Fibroblast of lung (primary cell): ENCODE results near the gene GAK. TPM values are rescaled to one million over a fixed set of nuclear protein-coding genes. Genes with fewer than 3 reads are reported as not detected.

ENCODE experiments used
- DNase-seq, 2 donors: peaks; one replicate each; pipeline versions ENCODE4 v3.0.0 to v3.0.0-alpha.2; 2010; ENCODE audit warnings: low read depth in 2 of 2
- H2AFZ ChIP-seq: 2 replicates; pipeline ENCODE4 v1.5.1; 2012; ENCODE audit warnings: low read length, control low read depth, inconsistent platforms
- H3K27ac ChIP-seq: 2 replicates; pipeline ENCODE4 v1.5.1; 2011; ENCODE audit warnings: low read length, control low read depth; ENCODE audit not compliant: insufficient read depth
- H3K27me3 ChIP-seq: 2 replicates; pipeline ENCODE4 v1.5.1; 2011; ENCODE audit warnings: mild to moderate bottlenecking, low read length; ENCODE audit not compliant: control insufficient read depth, insufficient read depth
- H3K36me3 ChIP-seq: 2 replicates; pipeline ENCODE4 v1.5.1; 2011; ENCODE audit warnings: low read length; ENCODE audit not compliant: control insufficient read depth, insufficient read depth
- H3K4me1 ChIP-seq: 2 replicates; pipeline ENCODE4 v1.5.1; 2011; ENCODE audit warnings: low read length; ENCODE audit not compliant: control insufficient read depth, insufficient read depth; ENCODE audit errors: extremely low read depth
- H3K4me2 ChIP-seq: 2 replicates; pipeline ENCODE4 v1.5.1; 2011; ENCODE audit warnings: low read length, control low read depth; ENCODE audit not compliant: insufficient read depth; ENCODE audit errors: extremely low read depth
- H3K4me3 ChIP-seq, 4 experiments: fragments of 200-600 bp in 1 of 4; sonication (generic) in 1 of 4; replicated peaks in 1 of 4; 2 replicates each; pipeline ENCODE4 v1.5.1; 2011 to 2016; ENCODE audit warnings: low read length in 4 of 4, low read depth in 3 of 4, mild to moderate bottlenecking in 3 of 4, control low read depth in 2 of 4, inconsistent platforms in 1 of 4, mixed read lengths in 1 of 4; ENCODE audit not compliant: insufficient read depth in 1 of 4; ENCODE audit errors: control extremely low read depth in 1 of 4
- H3K79me2 ChIP-seq: 2 replicates; pipeline ENCODE4 v1.5.1; 2012; ENCODE audit warnings: mild to moderate bottlenecking, low read length, inconsistent platforms; ENCODE audit not compliant: control insufficient read depth, insufficient read depth
- H3K9ac ChIP-seq: 2 replicates; pipeline ENCODE4 v1.5.1; 2011; ENCODE audit warnings: mild to moderate bottlenecking, low read length, control low read depth; ENCODE audit not compliant: insufficient read depth
- H3K9me3 ChIP-seq: 2 replicates; pipeline ENCODE4 v1.5.1; 2012; ENCODE audit warnings: low read depth, low read length; ENCODE audit not compliant: control insufficient read depth, insufficient read depth
- H4K20me1 ChIP-seq: 2 replicates; pipeline ENCODE4 v1.5.1; 2011; ENCODE audit warnings: low read length; ENCODE audit not compliant: control insufficient read depth, insufficient read depth; ENCODE audit errors: extremely low read depth
- CTCF ChIP-seq, 2 donors: IDR thresholded peaks in 1 of 2; conservative IDR thresholded peaks in 1 of 2; 1 replicate in 1 of 2; 2 replicates in 1 of 2; pipeline ENCODE4 v1.5.1; 2011 to 2012; ENCODE audit warnings: low read length in 2 of 2, control low read depth in 1 of 2, inconsistent platforms in 1 of 2, low read depth in 1 of 2, mild to moderate bottlenecking in 1 of 2
- EZH2 ChIP-seq: IDR thresholded peaks from 2 replicates; pipeline ENCODE4 v1.5.1; 2012; ENCODE audit warnings: low read length, control low read depth, mild to moderate bottlenecking; ENCODE audit errors: missing control alignments
- polyA plus RNA-seq, 2 donors: library from polyadenylated mRNA; depleted of rRNA in 1 of 2; stranded (reverse) in 1 of 2; unstranded in 1 of 2; fragments of >200 nt; gene quantifications; 2 replicates each; pipeline ENCODE4 v1.2.1, GENCODE V29; 2011 to 2012; ENCODE audit warnings: missing spikeins in 1 of 2
- total RNA-seq: library from RNA; depleted of rRNA; stranded (reverse); fragments of >200 nt; gene quantifications from 2 replicates; pipeline ENCODE4 v1.2.1, GENCODE V29; 2014

GAK gene
- total and polyA plus RNA-seq, 2 donors (not counting 1 experiment from before 2014, with no cell fraction given): 10.1 to 48.2 TPM

DNA sequence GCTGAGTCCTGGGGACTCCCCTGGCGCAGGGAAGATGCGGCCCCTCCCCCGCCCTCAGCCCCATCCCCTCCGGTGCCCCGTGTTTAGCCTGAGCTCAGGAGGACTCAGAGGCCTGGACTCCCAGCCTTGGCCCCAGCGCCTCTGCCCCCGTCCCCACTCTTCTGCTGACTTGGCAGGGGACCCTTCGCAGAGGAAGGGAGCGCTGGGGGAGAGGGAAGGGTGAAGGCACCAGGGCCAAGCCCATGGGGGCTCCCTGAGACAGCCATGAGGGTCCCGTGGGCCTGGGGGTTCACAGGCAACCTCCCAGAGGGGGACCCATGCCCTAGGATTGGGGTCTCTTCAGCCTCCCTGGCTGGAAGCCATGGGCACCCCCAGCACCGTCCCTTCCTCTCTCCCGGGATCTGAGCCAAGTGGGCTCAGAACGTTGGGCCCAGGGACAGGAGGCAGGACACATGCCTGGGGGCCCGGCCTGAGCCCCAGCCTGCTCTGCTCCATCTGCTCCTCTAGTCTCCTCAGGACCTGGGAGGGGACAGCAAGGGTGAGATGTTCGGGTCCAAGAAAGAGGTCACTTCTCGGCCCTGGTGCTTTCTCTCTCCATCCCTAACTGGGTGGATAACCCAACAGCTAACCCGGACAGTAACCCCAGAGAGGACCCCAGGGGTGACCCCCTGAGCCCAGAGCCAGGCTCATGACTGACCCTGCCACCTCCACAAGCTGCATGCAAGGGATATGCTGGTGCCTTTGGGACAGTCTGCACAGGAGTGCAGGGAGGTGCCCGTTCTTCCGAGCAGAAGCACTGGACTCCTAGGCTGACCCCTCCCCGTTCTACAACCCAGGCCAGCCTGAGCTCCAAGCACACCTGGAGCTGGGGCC lies 104.7 kb downstream of the GAK start:
- H3K9me3 ChIP-seq: no peaks in the 10 kb centered on the region
- no peak overlapping the region for H2AFZ ChIP-seq
- no peaks in the 10 kb centered on the region for H3K79me2 ChIP-seq
- no peaks in the 10 kb centered on the region for H3K36me3 ChIP-seq
- no peaks in the 10 kb centered on the region for H4K20me1 ChIP-seq
- no peak overlapping the region for H3K4me3 ChIP-seq
- H3K27me3 ChIP-seq: peaks cover 36% of the 10 kb centered on the region
- H3K4me1 ChIP-seq: no peaks in the 10 kb centered on the region
- no peak overlapping the region for H3K9ac ChIP-seq
- TF ChIP-seq CTCF (conservative IDR thresholded peaks at IDR 0.05 in 1 of 2, IDR thresholded peaks at IDR 0.05 in 1 of 2; ENCODE audit: low read depth in 1 of 2, low read length in 2 of 2) (no peak), EZH2 (peak; percentile 77)
- H3K27ac ChIP-seq: no peak overlapping the region
- H3K4me2 ChIP-seq: no peak overlapping the region
- DNase-seq: no peak

DNA sequence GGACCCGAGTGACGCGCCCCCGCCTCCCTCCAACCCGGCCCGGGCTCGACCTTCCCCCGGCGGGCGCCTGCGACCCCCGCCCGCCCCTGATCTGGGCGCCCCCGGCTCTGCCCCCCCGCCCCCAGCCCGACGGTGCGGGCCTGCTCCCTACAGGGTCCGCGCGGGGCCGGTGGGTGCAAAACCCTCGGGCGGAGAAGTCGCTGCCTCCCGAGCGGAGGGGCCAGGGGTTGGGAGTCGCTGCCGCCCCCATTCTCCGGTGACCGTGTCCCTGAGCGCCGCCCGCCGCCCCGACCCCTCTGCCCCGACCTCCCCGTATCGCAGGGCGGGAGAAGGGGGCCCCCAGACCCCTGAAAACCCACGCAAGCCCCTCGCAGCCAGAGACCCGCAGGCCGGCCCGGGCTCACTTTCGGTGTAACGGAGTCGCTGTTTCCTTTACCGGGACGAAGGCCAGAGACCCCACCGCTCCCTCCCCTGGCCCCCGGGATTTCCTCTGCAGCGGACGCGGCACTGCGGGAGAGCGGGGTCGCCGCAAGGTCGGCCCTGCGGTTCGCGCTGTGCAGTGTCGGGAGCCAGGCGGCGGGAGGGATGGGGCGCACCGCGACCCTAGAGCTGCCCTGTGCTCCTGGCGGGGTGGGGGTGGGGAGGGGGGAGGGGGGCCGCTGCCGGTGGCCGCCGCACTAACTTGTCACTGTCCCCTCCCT lies 105.5 kb downstream of the GAK start:
- H3K9me3 ChIP-seq: no peaks in the 10 kb centered on the region
- no peaks in the 10 kb centered on the region for H3K4me1 ChIP-seq
- no peak overlapping the region for H3K27ac ChIP-seq
- DNase-seq: no peak
- H3K4me3 ChIP-seq: no peak overlapping the region
- TF ChIP-seq EZH2 (no peak), CTCF (conservative IDR thresholded peaks at IDR 0.05 in 1 of 2, IDR thresholded peaks at IDR 0.05 in 1 of 2; ENCODE audit: low read depth in 1 of 2, low read length in 2 of 2) (no peak)
- H3K27me3 ChIP-seq: peaks cover 36% of the 10 kb centered on the region
- no peak overlapping the region for H2AFZ ChIP-seq
- H4K20me1 ChIP-seq: no peaks in the 10 kb centered on the region
- no peaks in the 10 kb centered on the region for H3K36me3 ChIP-seq
- no peak overlapping the region for H3K9ac ChIP-seq
- no peaks in the 10 kb centered on the region for H3K79me2 ChIP-seq
- no peak overlapping the region for H3K4me2 ChIP-seq

GRCh38 chr4:825971-826330 lies 106.2 kb downstream of the GAK start, which contains the start of gene CPLX1:
Gene CPLX1, minus strand, starts transcription at chr4:826129. Its CDS starts 1,607 bp downstream, at chr4:824522.
- peaks cover 37% of the 10 kb centered on the region for H3K27me3 ChIP-seq
- H3K4me1 ChIP-seq: no peaks in the 10 kb centered on the region
- H3K36me3 ChIP-seq: no peaks in the 10 kb centered on the region
- no peak within 1 kb of the TSS for H2AFZ ChIP-seq
- H3K9ac ChIP-seq: no peak within 1 kb of the TSS
- no peaks in the 10 kb centered on the region for H4K20me1 ChIP-seq
- peak within 1 kb of the TSS in 1 of 4 experiments; percentile 34 for H3K4me3 ChIP-seq
- TF ChIP-seq EZH2: no peak
- no peak for TF ChIP-seq CTCF (conservative IDR thresholded peaks at IDR 0.05 in 1 of 2, IDR thresholded peaks at IDR 0.05 in 1 of 2; ENCODE audit: low read depth in 1 of 2, low read length in 2 of 2)
- no peak within 1 kb of the TSS for H3K27ac ChIP-seq
- no peaks in the 10 kb centered on the region for H3K9me3 ChIP-seq
- H3K4me2 ChIP-seq: peak within 1 kb of the TSS; percentile 8
- no peak for DNase-seq
- H3K79me2 ChIP-seq: no peaks in the 10 kb centered on the region
